ENCODE results near the gene DUSP9.

DNA sequence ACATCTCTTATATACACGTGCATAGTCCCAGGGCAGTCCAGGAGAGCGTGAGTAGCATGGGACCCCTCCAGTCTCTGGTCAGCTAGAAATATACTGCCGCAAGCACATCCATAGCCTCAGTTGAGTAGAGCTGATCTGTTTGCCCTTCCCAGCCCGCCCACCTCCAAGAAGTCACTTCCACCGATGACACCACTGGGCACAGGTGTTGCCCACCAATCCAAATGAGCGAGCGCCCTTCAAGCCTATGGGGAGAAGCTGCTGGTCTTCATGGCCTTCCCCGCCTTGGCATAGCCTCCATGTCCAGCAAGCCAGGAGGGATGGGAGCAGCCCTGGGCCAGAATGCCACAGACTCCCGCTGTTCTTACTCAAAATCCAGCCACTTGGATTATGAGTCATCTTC lies 10.2 kb downstream of the DUSP9 start:
- no peak for TF ChIP-seq CHD1 (IDR thresholded peaks at IDR 0.05; ENCODE audit: low read depth, low read length)
- TF ChIP-seq, protein P1, sequence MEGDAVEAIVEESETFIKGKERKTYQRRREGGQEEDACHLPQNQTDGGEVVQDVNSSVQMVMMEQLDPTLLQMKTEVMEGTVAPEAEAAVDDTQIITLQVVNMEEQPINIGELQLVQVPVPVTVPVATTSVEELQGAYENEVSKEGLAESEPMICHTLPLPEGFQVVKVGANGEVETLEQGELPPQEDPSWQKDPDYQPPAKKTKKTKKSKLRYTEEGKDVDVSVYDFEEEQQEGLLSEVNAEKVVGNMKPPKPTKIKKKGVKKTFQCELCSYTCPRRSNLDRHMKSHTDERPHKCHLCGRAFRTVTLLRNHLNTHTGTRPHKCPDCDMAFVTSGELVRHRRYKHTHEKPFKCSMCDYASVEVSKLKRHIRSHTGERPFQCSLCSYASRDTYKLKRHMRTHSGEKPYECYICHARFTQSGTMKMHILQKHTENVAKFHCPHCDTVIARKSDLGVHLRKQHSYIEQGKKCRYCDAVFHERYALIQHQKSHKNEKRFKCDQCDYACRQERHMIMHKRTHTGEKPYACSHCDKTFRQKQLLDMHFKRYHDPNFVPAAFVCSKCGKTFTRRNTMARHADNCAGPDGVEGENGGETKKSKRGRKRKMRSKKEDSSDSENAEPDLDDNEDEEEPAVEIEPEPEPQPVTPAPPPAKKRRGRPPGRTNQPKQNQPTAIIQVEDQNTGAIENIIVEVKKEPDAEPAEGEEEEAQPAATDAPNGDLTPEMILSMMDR (IDR thresholded peaks at IDR 0.05 in 2 of 3, conservative IDR thresholded peaks at IDR 0.05 in 1 of 3; ENCODE audit: control insufficient read depth in 2 of 3, extremely low read depth in 1 of 3, insufficient read depth in 1 of 3, low read depth in 3 of 3, low read length in 3 of 3), result no peak
- no peak for TF ChIP-seq MXI1 (IDR thresholded peaks at IDR 0.05; ENCODE audit: low read depth, low read length)
- TF ChIP-seq POLR2A (IDR thresholded peaks at IDR 0.05; ENCODE audit: low read depth, low read length), result no peak
- TF ChIP-seq HDAC2 (IDR thresholded peaks at IDR 0.05), result no peak
- TF ChIP-seq TAF1 (IDR thresholded peaks at IDR 0.05; ENCODE audit: borderline replicate concordance, low read depth, low read length), result no peak
- TF ChIP-seq ZNF207 (IDR thresholded peaks at IDR 0.05; ENCODE audit: borderline replicate concordance), result no peak
- no peak for TF ChIP-seq HDGF (IDR thresholded peaks at IDR 0.05)
- TF ChIP-seq POLR2AphosphoS2 (IDR thresholded peaks at IDR 0.05; ENCODE audit: low read depth, low read length), result no peak
- TF ChIP-seq CHD4 (IDR thresholded peaks at IDR 0.05), result no peak
- no peak for TF ChIP-seq EP300 (IDR thresholded peaks at IDR 0.05; ENCODE audit: borderline replicate concordance in 1 of 2, control insufficient read depth in 1 of 2, low read depth in 2 of 2, low read length in 2 of 2)
- no peak for TF ChIP-seq TCF12 (IDR thresholded peaks at IDR 0.05; ENCODE audit: low read depth, low read length)

Measured in GM12878 (cell line).